HG03280 (cell line): ENCODE data around the gene STAG1.
A peak's percentile ranks its signal among the peaks of the same experiment; 100 is the strongest.
"Not testable (repeated sequence)": the region's sequence is repeated elsewhere in the genome, so short reads cannot be mapped to it uniquely, and the experiment has no call there.

Experiments
- ATAC-seq: cut with Tn5 transposase; IDR thresholded peaks from one replicate; pipeline ENCODE4 v1.9.1; 2021; ENCODE audit warnings: mild to moderate bottlenecking, moderate library complexity; ENCODE audit not compliant: unreplicated experiment

STAG1 gene

GRCh38 chr3:136752172-136752421 lies at the start of gene STAG1:
Gene STAG1, minus strand, starts transcription at chr3:136752378. Its CDS starts 121,480 bp downstream, at chr3:136630898.
- ATAC-seq, result no peak

DNA sequence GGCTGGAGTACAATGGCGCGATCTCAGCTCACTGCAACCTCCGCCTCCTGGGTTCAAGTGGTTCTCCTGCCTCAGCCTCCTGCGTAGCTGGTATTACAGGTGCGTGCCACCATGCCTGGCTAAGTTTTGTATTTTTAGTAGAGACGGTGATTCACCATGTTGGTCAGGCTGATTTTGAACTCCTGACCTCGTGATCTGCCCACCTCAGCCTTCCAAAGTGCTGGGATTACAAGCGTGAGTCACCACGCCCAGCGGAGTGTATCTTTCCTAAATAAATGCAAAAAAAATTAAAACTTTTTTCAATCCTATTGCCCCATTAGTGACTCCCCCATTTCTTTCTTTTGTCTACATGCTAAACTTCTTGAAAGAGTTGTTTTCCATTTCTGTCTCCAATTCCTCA lies 49.0 kb upstream of the STAG1 start:
- not testable (repeated sequence) for ATAC-seq

DNA sequence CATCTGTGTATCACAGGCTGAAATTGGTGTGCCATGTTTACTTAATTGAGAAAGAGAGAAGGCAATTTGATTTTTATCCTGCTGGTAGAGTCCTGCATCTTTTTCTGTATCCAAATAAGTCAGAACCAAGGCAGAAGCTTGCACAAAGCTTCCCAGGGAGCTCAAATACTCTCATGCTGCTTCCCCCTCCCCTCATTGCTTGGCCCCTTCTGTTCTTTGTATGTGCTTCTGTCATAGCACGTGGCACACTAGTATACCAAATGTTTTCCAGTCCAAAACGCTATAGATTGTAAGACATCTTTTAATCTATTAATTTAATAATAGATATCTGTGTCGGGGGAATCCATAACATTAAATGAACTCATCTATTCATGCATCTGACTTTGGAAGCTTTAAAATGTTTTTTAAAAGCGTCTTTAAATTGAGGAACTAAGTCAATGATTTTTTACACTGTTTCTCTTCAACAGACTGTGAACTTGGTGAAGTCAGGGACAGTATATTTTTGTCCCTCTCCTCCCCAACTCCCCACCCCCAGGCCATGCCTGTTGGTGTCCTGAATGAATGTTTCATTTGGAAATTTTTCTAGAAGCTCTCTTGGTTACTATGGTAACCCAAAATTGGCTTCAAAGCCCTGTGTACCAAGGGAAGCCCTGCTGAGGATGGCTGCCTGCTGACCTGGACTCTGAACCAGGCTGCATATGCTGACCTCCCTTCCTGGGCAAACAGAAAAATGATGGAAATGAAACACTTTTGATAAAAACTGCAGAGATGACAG lies 40.6 kb upstream of the STAG1 start:
- no peak for ATAC-seq

DNA sequence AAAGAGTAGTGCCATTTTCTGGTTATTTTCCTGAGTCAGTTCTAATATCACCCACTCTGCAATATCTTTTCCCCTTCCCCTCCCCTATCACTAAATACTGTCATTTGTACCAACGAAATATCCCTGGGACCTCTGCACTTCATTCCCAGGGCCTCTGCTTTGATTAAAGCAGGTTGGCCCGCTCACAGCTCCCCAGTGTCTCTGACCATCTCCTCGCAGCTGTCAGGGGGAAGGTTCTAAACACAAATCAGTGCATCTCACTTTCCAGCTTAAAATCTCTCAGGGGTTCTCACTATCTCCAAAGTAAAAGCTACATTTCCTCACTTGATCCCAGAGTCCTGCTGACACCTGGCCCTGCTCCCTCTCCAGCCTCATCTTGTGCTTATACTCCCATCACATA lies 38.6 kb upstream of the STAG1 start:
- no peak for ATAC-seq

DNA sequence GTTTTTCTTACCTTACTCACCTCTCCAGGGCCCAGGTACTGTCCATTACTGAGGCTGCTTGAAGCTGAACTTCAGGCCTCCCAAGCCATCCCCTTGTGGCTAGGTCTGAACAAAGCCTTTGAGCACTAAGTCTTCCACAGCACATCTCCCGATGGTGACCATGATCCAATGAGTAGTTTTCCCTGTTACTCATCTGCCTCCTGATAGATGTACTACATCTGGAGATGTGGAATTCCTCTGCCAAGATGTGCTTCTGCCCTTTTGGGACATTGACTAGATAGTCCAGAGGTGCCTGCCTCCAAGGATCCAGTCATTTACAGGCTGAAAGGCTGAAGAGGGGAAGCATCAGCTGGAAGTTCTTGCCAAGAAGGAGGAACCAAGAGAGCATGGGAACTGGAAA lies 37.8 kb upstream of the STAG1 start:
- no peak for ATAC-seq

- no peak for ATAC-seq
These were observed 36.0 kb upstream of the STAG1 start for GRCh38 chr3:136788154-136788553.

DNA sequence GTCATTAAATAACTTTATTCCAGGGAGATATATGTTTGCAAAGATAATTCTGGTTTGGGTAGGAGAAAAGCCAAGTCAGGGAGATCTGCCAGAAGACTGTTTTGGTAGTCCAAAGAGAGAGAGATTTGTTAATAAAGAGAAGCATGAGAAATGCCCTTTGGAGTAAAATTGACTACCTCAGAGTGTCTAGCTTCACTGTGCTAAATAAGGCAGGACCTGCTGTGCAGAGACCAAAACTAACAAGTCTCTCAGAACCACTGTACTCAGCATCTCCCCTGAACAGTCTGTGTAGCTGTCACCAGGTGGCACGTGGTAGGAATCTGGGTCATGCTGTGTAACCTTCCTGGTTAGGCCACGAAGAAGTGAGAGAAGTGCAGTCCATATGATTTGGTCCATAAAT lies 35.2 kb upstream of the STAG1 start:
- ATAC-seq, result peak; percentile 85

GRCh38 chr3:136783708-136784191 lies 31.6 kb upstream of the STAG1 start:
- no peak for ATAC-seq

- ATAC-seq, result no peak
These were observed 28.6 kb upstream of the STAG1 start for GRCh38 chr3:136780741-136781140.

GRCh38 chr3:136778865-136779264 lies 26.7 kb upstream of the STAG1 start:
- ATAC-seq, result no peak

GRCh38 chr3:136772709-136773108 lies 20.5 kb upstream of the STAG1 start:
- ATAC-seq, result no peak

- not testable (repeated sequence) for ATAC-seq
These were observed 6.3 kb upstream of the STAG1 start for GRCh38 chr3:136758160-136759102.

DNA sequence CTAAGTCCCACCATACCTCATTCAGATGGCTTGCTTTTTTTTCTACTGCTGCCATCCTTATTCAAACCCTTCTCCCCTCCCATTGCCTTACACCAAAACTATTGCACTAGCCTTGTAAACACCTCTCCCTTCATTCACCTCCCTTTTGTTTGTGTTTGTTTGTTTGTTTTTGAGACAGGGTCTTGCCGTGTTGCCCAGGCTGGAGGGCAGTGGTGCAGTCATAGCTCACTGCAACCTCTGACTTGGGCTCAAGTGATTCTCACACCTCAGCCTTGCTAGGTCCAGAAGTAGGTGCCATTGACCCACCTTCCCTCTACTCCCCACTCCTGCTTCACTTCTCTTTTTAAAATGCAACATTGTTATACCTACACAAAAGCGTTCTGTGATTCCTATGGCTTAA lies 3.0 kb upstream of the STAG1 start:
- no peak for ATAC-seq

- ATAC-seq, result no peak
These were observed 1.3 kb upstream of the STAG1 start for GRCh38 chr3:136753326-136753939.

DNA sequence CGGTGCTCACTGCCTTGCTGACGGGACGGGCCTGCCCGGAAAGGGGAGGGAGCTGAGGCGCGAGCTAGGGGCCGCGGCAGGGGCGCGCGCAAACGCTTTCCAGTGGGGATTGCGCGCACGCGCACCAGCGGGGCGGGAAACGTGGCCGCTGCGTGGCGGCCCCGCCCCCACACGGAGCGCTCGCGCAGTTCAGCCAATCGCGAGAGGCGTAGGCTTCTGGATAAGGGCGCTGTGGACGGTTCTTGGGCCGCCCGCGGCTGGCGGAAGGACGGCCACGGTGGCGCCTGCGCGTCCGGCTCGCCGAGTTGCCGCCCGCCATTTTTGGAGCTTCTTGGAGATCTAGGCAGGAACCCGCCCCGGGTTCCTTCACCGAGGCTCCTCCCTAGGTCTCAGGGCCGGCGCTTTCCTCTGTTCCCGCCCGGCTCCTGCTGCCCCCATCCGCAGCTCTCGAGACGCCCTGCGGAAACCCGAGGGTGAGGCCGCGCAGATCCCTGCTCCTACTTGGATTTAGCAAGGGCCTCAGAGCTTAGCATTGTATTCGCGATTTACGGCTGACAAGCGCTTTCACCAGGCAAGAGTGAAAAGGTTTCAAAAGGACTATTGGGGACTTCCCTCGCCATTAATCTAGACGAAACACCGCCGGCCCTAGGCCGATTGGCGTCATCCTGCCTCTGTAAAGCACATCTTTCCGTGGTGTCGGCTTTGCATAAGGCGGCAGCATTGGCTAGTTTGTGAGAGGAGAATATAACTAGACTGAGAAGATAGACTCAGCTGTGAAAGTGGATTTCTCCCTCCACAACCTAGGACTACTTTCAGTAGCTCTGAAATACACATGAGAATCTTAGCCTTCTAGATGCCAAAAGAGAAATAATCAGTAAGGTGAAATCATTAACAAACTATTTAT lies 496 bp upstream of the STAG1 start:
- peak; percentile 82 for ATAC-seq

GRCh38 chr3:136751316-136752171 lies 634 bp downstream of the STAG1 start:
- ATAC-seq, result peak; percentile 13

DNA sequence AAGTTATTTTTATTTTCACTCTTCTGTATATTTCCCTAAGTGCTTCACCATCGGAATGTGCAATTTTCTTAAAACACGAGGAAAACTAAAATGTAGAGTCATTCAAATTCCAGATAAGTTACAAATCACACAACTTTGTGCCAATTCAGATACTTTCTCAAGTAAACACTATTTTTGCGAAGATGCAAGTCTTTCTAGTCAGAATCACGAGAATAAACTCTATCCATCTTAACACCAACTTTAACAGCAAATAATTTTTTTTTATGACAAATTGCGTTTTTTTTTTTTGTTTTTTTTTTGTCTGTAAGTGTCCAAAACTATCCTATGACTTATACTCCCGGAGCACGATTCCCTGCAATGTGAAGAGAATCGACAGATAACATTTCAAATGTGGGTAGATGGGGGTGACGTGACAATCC lies 1.3 kb downstream of the STAG1 start:
- ATAC-seq, result no peak

GRCh38 chr3:136750209-136750896 lies 1.8 kb downstream of the STAG1 start:
- ATAC-seq, result no peak

DNA sequence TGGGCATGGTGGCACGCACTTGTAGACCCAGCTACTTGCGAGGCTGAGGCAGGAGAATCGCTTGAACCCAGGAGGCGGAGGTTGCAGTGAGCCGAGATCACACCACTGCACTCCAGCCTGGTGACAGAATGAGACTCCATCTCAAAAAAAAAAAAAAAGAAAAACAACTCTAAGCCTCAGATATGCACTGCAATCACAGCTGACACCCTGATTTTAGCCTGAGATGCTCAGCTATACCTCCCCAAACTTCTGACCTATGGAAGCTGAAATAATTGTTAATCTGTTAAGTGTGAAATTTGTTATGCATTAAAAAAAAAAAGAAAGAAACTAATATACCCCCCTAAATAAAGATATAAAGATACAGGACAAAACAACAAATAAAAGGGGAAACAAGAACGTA lies 2.6 kb downstream of the STAG1 start:
- ATAC-seq, result not testable (repeated sequence)
